Spleen (tissue), 11 donors: ENCODE data around the gene HSD11B1. TPM values are rescaled to one million over a fixed set of nuclear protein-coding genes. Genes with fewer than 3 reads are reported as not detected.
A peak's percentile ranks its signal among the peaks of the same experiment; 100 is the strongest.

Source experiments
- DNase-seq: peaks from one replicate; pipeline ENCODE4 v3.0.0-alpha.2; 2020
- H3K27ac ChIP-seq, 8 donors: fragments of 200-600 bp; sonication (generic) in 7 of 8; 1 replicate in 4 of 8; 2 replicates in 4 of 8; pipeline versions ENCODE4 v1.5.0 to v1.8.0; 2016 to 2021; ENCODE audit warnings: inconsistent platforms in 4 of 8, mild to moderate bottlenecking in 4 of 8, moderate library complexity in 1 of 8
- H3K27me3 ChIP-seq, 7 donors: fragments of 200-600 bp; sonication (generic) in 6 of 7; replicated peaks in 1 of 7; 1 replicate in 4 of 7; 2 replicates in 3 of 7; pipeline versions ENCODE4 v1.5.0 to v1.8.0; 2016 to 2021; ENCODE audit warnings: inconsistent platforms in 3 of 7, mild to moderate bottlenecking in 1 of 7
- H3K36me3 ChIP-seq, 6 donors: fragments of 200-600 bp; sonication (generic) in 5 of 6; 1 replicate in 4 of 6; 2 replicates in 2 of 6; pipeline versions ENCODE4 v1.5.0 to v1.8.0; 2016 to 2021; ENCODE audit warnings: inconsistent platforms in 2 of 6
- H3K4me1 ChIP-seq, 6 donors: fragments of 200-600 bp; sonication (generic) in 5 of 6; 1 replicate in 3 of 6; 2 replicates in 3 of 6; pipeline versions ENCODE4 v1.5.0 to v1.8.0; 2016 to 2021; ENCODE audit warnings: inconsistent platforms in 3 of 6
- H3K4me3 ChIP-seq, 8 donors: fragments of 200-600 bp; sonication (generic) in 7 of 8; 1 replicate in 4 of 8; 2 replicates in 4 of 8; pipeline versions ENCODE4 v1.5.0 to v1.8.0; 2016 to 2021; ENCODE audit warnings: inconsistent platforms in 4 of 8, mild to moderate bottlenecking in 4 of 8, moderate library complexity in 2 of 8
- H3K9me3 ChIP-seq, 8 donors: fragments of 200-600 bp; sonication (generic) in 7 of 8; 1 replicate in 4 of 8; 2 replicates in 4 of 8; pipeline versions ENCODE4 v1.5.0 to v1.8.0; 2016 to 2021; ENCODE audit warnings: inconsistent platforms in 4 of 8
- POLR2A ChIP-seq, 3 donors: fragments of 450-650 bp; IDR thresholded peaks; one replicate each; pipeline ENCODE4 v1.5.1; 2017; ENCODE audit warnings: antibody characterized with exemption in 3 of 3, mild to moderate bottlenecking in 1 of 3
- POLR2AphosphoS5 ChIP-seq, 3 donors: sonication (generic); formaldehyde crosslinking; IDR thresholded peaks; one replicate each; pipeline ENCODE4 v1.5.1; 2017; ENCODE audit warnings: antibody characterized with exemption in 3 of 3
- WGBS, 5 donors: extraction: QIAGEN DNeasy Blood & Tissue Kit in 3 of 5; methylation state at CpG; one replicate each; pipeline versions ENCODE4 v1.1.5 to v1.1.7; 2013 to 2018; 5-methylcytosine and 5-hydroxymethylcytosine counted together
- intact Hi-C: fragments of 100-400 bp; cut with DNase I; formaldehyde crosslinking; loops from one replicate; pipeline ENCODE4 v1.15.0; 2023; ENCODE audit warnings: low total_unique reads
- polyA plus RNA-seq, 3 donors: library from polyadenylated mRNA; stranded (reverse); fragments of 200-250 nt; gene quantifications; one replicate each; pipeline ENCODE4 v1.2.1, GENCODE V29; 2013
- total RNA-seq, 7 donors: library from RNA; depleted of rRNA in 3 of 7; stranded (reverse); fragments of >200 nt in 3 of 7; fragmentation: NEBNext Ultra II Directional in 4 of 7; extraction: Animal tissue kit (Norgen Biotek cat#: 25700) in 4 of 7; gene quantifications; one replicate each; pipeline versions ENCODE4 v1.1.0 to v1.2.1, GENCODE V29; 2016 to 2021
- TF ChIP-seq, protein P1 (sequence below), 11 experiments: fragments of 200-600 bp in 7 of 11; fragments of 450-650 bp in 4 of 11; sonication (generic) in 4 of 11; IDR thresholded peaks in 8 of 11; conservative IDR thresholded peaks in 3 of 11; 1 replicate in 7 of 11; 2 replicates in 4 of 11; pipeline versions ENCODE4 v1.4.0 to v1.8.0; 2016 to 2021; ENCODE audit warnings: antibody characterized with exemption in 11 of 11, inconsistent platforms in 4 of 11, mild to moderate bottlenecking in 1 of 11
- donor health status: healthy with polysubstance abuse.
- donor health status: DM: no; HTN: no; CAD: no; lungs with moderate emphysema.
- donor health status: DM: no; HTN: no; CAD: no.
- donor health status: Bipolar disorder and iron deficiency.
- donor health status: healthy.
- donor health status: DM: no; HTN: no; CAD: no.
- donor health status: DM: yes; HTN: yes; CAD: no.

The HSD11B1 gene
- total and polyA plus RNA-seq, 10 donors, result 1.8 to 14.9 (median 3.7) TPM

DNA sequence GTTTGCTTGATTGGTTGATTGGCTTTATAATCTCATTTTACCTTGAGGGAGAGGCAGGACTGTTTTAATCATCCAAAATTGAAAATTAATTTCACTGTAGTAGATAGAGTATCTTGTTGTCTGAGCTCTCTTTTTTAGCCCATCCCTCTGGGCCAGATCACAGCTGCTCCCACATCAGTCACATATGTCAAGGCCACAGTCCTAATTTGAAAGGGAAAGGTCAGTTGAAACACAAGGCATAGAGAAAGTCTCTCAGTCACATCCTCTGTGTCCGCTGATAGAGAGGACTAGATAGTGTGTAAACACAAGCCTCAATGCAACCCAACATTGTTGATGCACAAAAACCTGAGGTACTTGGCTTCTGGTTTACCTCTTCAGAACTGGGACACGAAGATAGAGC, 72.9 kb downstream of the HSD11B1 start:
- Histone ChIP-seq H3K27ac (peak overlapping the region in 1 of 8 donors; percentile 23), H3K36me3 (peaks cover 6 to 99% (median 53%) of the 10 kb centered on the region in 6 donors), H3K9me3 (no peaks in the 10 kb centered on the region), H3K4me3 (no peak overlapping the region), H3K4me1 (peaks cover 9 to 47% (median 30%) of the 10 kb centered on the region in 6 donors), H3K27me3 (no peaks in the 10 kb centered on the region)
- WGBS, 5 donors, result 82 to 92% (median 90%) methylated on average over 2 of the region's 2 CpGs
- DNase-seq, result no peak
- intact Hi-C loops, result no loop called here
- peak in 1 of 3 donors; percentile 10 for TF ChIP-seq POLR2AphosphoS5 (IDR thresholded peaks at IDR 0.05)
- TF ChIP-seq, protein P1, sequence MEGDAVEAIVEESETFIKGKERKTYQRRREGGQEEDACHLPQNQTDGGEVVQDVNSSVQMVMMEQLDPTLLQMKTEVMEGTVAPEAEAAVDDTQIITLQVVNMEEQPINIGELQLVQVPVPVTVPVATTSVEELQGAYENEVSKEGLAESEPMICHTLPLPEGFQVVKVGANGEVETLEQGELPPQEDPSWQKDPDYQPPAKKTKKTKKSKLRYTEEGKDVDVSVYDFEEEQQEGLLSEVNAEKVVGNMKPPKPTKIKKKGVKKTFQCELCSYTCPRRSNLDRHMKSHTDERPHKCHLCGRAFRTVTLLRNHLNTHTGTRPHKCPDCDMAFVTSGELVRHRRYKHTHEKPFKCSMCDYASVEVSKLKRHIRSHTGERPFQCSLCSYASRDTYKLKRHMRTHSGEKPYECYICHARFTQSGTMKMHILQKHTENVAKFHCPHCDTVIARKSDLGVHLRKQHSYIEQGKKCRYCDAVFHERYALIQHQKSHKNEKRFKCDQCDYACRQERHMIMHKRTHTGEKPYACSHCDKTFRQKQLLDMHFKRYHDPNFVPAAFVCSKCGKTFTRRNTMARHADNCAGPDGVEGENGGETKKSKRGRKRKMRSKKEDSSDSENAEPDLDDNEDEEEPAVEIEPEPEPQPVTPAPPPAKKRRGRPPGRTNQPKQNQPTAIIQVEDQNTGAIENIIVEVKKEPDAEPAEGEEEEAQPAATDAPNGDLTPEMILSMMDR (IDR thresholded peaks at IDR 0.05 in 8 of 11, conservative IDR thresholded peaks at IDR 0.05 in 3 of 11), result no peak
- no peak for TF ChIP-seq POLR2A (IDR thresholded peaks at IDR 0.05)

DNA sequence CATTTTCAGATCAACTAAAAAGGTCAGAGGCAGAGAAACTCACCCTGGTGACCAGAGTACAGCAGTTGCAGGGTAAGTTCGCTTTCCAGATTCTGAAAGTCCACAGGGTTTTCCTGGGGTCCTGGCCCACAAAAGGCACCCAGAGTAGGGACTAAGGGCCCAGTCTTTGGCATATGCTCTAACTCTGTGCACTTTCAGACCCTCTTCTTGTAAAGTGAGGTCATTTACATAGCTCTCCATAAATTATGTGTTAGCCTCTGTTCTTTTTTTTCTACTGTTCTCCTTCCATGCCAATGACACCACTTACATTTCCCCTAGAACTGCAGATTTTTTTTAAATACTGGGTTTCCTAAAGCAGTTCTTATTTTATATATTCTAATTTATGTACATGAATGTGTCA, 73.5 kb downstream of the HSD11B1 start:
- intact Hi-C loops, result no loop called here

DNA sequence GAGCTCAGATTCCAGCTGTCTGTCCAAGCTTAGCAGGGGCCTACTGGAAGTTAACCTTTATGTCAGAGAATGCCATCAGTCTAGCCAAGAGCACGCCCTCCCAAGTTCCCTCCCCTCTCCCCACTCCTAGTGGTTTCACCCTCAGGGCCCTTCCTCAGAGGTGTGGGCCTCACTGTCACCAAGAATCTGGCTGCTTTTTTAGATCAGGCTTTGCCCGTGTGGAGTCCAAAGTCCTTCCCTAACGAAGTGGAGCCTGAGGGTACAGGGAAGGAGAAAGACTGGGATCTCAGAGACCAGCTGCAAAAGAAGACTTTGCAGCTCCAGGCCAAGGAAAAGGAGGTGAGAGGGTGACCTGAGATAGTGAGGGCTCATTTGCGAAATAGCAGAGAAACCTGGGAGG, 75.6 kb downstream of the HSD11B1 start:
- TF ChIP-seq POLR2A (IDR thresholded peaks at IDR 0.05) (no peak), POLR2AphosphoS5 (IDR thresholded peaks at IDR 0.05) (peak in 1 of 3 donors; percentile 48)
- intact Hi-C loops, result no loop called here

More for the DNA sequence above, 73.5 kb downstream of the HSD11B1 start:
- H3K4me3 ChIP-seq, result no peak overlapping the region
- H3K4me1 ChIP-seq, result peaks cover 10 to 47% (median 32%) of the 10 kb centered on the region in 6 donors
- no peak for DNase-seq
- TF ChIP-seq POLR2AphosphoS5 (IDR thresholded peaks at IDR 0.05) (no peak), POLR2A (IDR thresholded peaks at IDR 0.05) (no peak)
- TF ChIP-seq, protein P1 (IDR thresholded peaks at IDR 0.05 in 8 of 11, conservative IDR thresholded peaks at IDR 0.05 in 3 of 11), result no peak
- H3K9me3 ChIP-seq, result no peaks in the 10 kb centered on the region
- H3K27me3 ChIP-seq, result no peaks in the 10 kb centered on the region
- H3K36me3 ChIP-seq, result peaks cover 6 to 99% (median 49%) of the 10 kb centered on the region in 6 donors
- peak overlapping the region in 1 of 8 donors; percentile 23 for H3K27ac ChIP-seq
- WGBS, 5 donors, result 93 to 100% (median 96%) methylated on average over 1 of the region's 1 CpG

DNA sequence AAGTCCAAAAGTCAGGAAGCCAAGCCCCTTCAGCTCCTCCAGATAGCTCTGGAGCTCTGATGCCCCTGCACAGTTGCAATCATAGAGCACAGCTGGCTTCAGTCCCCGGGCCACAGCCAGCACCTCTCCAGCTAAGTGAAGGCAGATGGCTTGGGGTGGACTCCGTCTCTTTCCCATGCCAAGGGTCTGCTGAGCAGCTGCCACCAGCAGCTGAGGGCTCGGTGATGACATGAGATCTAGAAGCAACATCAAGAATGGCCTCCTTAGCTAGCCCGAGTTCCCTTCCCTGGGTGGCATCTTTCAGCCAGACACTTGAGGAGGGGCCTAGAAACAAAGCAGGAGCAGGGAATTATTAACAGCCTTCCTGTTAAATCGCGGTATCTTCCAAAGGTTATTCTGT, 78.7 kb downstream of the HSD11B1 start:
- H3K27me3 ChIP-seq, result peaks cover 0 to 2% (median 0%) of the 10 kb centered on the region in 7 donors
- peaks cover 4 to 51% (median 15%) of the 10 kb centered on the region in 6 donors for H3K36me3 ChIP-seq
- H3K27ac ChIP-seq, result peak overlapping the region in 3 of 8 donors; percentile 88 to 95 (median 89)
- peaks cover 0 to 4% (median 0%) of the 10 kb centered on the region in 8 donors for H3K9me3 ChIP-seq
- H3K4me1 ChIP-seq, result peaks cover 8 to 32% (median 16%) of the 10 kb centered on the region in 6 donors
- DNase-seq, result no peak
- intact Hi-C loops, result no loop called here
- H3K4me3 ChIP-seq, result peak overlapping the region in 3 of 8 donors; percentile 57 to 79 (median 59)
- TF ChIP-seq, protein P1 (IDR thresholded peaks at IDR 0.05 in 8 of 11, conservative IDR thresholded peaks at IDR 0.05 in 3 of 11), result no peak
- TF ChIP-seq POLR2A (IDR thresholded peaks at IDR 0.05) (no peak), POLR2AphosphoS5 (IDR thresholded peaks at IDR 0.05) (peak; percentile 40 to 57 (median 47))
- 77 to 85% (median 78%) methylated on average over 6 of the region's 6 CpGs for WGBS, 5 donors

More for the DNA sequence above, 75.6 kb downstream of the HSD11B1 start:
- Histone ChIP-seq H3K36me3 (peaks cover 6 to 82% (median 43%) of the 10 kb centered on the region in 6 donors), H3K27me3 (no peaks in the 10 kb centered on the region), H3K4me3 (no peak overlapping the region), H3K4me1 (peaks cover 10 to 43% (median 25%) of the 10 kb centered on the region in 6 donors), H3K27ac (peak overlapping the region in 1 of 8 donors; percentile 7), H3K9me3 (peaks cover 0 to 4% (median 0%) of the 10 kb centered on the region in 8 donors)
- DNase-seq, result no peak
- 82 to 95% (median 92%) methylated on average over 4 of the region's 4 CpGs for WGBS, 5 donors

Other genes starting within 250 kb of the HSD11B1 start
- 10 to 100 TPM in 1 of 7 donors, 1 to 10 TPM in 6; 2.7 to 12.2 (median 4.7) TPM for gene CAMK1G, start 121.1 kb upstream of the HSD11B1 start, total RNA-seq
- gene CAMK1G, start 121.1 kb upstream of the HSD11B1 start, polyA plus RNA-seq, result 1 to 10 TPM in 1 of 3 donors, under 1 TPM in 2; 0.68 to 1.4 (median 0.76) TPM
- gene LAMB3, start 52.4 kb upstream of the HSD11B1 start, total RNA-seq, result 1 to 10 TPM in 2 of 7 donors, under 1 TPM in 5; 0.43 to 3.4 (median 0.82) TPM
- gene LAMB3, start 52.4 kb upstream of the HSD11B1 start, polyA plus RNA-seq, result under 1 TPM; 0.54 to 0.93 (median 0.77) TPM
- 100 to 1,000 TPM in 1 of 7 donors, 10 to 100 TPM in 6; 12.5 to 126 (median 22.3) TPM for gene G0S2, start 29.4 kb upstream of the HSD11B1 start, total RNA-seq
- 10 to 100 TPM; 34.2 to 77.0 (median 41.0) TPM for gene G0S2, start 29.4 kb upstream of the HSD11B1 start, polyA plus RNA-seq
- 100 to 1,000 TPM in 4 of 7 donors, 10 to 100 TPM in 3; 97.7 to 134 (median 109) TPM for gene TRAF3IP3, start 51.2 kb downstream of the HSD11B1 start, total RNA-seq
- 100 to 1,000 TPM in 2 of 3 donors, 10 to 100 TPM in 1; 95.4 to 189 (median 107) TPM for gene TRAF3IP3, start 51.2 kb downstream of the HSD11B1 start, polyA plus RNA-seq
- gene C1orf74, start 79.7 kb downstream of the HSD11B1 start, total RNA-seq, result 1 to 10 TPM; 1.0 to 2.7 (median 1.8) TPM
- gene C1orf74, start 79.7 kb downstream of the HSD11B1 start, polyA plus RNA-seq, result 1 to 10 TPM in 2 of 3 donors, under 1 TPM in 1; 0.96 to 1.6 (median 1.5) TPM
- 1 to 10 TPM; 3.1 to 5.6 (median 4.0) TPM for gene IRF6, start 101.3 kb downstream of the HSD11B1 start, total RNA-seq
- 1 to 10 TPM in 2 of 3 donors, under 1 TPM in 1; 0.59 to 1.6 (median 1.4) TPM for gene IRF6, start 101.3 kb downstream of the HSD11B1 start, polyA plus RNA-seq
- gene UTP25, start 123.1 kb downstream of the HSD11B1 start, total RNA-seq, result 10 to 100 TPM in 3 of 7 donors, 1 to 10 TPM in 4; 8.7 to 13.4 (median 10.0) TPM
- 1 to 10 TPM; 1.8 to 3.2 (median 2.2) TPM for gene UTP25, start 123.1 kb downstream of the HSD11B1 start, polyA plus RNA-seq
- not detected for gene SYT14, start 233.4 kb downstream of the HSD11B1 start, total RNA-seq
- gene SYT14, start 233.4 kb downstream of the HSD11B1 start, polyA plus RNA-seq, result under 1 TPM in 1 of 3 donors, not detected in 2; under 0.01 TPM